Measurements from ENCODE around the gene AP1M1.

DNA sequence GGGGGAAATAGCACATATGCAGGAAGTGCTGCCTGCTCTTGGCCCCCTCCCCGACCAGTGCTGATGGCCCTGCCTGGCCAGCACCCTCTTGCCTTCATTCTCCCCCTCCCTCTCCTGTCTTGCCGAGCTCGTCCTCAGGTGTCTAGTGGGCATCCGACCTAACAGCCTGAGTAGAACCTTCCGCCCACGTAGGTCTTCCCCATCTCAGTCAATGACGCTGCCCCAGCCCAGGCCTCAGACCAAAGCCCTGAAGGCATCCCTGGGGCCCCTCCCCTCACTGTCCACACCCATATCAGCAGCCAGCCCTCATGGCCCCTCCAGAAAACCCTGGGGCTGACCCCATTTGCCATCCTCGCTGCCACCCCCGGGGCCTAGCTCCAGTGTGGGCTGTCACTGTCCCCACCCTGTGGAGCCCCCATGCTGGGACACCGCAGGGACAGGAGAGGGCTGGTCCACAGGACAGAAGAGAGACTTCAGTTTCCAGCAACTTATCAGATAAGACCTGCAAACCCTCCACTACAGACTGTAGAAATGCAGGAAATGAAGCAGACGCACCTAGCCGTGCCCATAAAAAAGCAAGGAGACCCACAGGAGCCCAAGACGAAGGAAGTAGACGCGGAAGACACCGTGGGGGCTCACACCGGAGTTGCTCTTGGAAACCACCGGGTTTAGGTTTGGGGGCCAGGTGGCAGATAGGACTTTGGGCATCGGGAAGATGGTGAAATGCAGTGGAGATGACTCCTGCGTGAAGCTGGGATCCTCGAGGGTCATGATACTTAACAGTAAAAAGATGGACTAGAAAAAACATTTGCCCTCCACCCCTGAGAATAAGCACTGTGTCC is 38.3 kb downstream of the AP1M1 start:
- TF ChIP-seq, protein P1, sequence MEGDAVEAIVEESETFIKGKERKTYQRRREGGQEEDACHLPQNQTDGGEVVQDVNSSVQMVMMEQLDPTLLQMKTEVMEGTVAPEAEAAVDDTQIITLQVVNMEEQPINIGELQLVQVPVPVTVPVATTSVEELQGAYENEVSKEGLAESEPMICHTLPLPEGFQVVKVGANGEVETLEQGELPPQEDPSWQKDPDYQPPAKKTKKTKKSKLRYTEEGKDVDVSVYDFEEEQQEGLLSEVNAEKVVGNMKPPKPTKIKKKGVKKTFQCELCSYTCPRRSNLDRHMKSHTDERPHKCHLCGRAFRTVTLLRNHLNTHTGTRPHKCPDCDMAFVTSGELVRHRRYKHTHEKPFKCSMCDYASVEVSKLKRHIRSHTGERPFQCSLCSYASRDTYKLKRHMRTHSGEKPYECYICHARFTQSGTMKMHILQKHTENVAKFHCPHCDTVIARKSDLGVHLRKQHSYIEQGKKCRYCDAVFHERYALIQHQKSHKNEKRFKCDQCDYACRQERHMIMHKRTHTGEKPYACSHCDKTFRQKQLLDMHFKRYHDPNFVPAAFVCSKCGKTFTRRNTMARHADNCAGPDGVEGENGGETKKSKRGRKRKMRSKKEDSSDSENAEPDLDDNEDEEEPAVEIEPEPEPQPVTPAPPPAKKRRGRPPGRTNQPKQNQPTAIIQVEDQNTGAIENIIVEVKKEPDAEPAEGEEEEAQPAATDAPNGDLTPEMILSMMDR (IDR thresholded peaks at IDR 0.05; ENCODE audit: insufficient read depth, low read length, poor library complexity, severe bottlenecking) = no peak
- no peak for TF ChIP-seq EZH2phosphoT487 (conservative IDR thresholded peaks at IDR 0.05; ENCODE audit: low read length)

All from SU-DHL-6 (cell line).